Coronary artery (tissue), 2 donors: Measurements from ENCODE around the gene PLB1.

ENCODE experiments used
- DNase-seq: peaks from one replicate; pipeline ENCODE4 v3.0.0-alpha.2; 2017; ENCODE audit warnings: low spot score
- H3K27ac ChIP-seq, 2 donors: fragments of 200-600 bp; sonication (generic); one replicate each; pipeline ENCODE4 v1.5.1; 2016 to 2019
- H3K4me3 ChIP-seq: fragments of 200-600 bp; sonication (generic); 2 replicates; pipeline ENCODE4 v1.5.1; 2016; ENCODE audit warnings: mild to moderate bottlenecking, moderate library complexity
- TF ChIP-seq, protein P1 (sequence below): fragments of 200-600 bp; sonication (generic); IDR thresholded peaks from one replicate; pipeline ENCODE4 v1.5.1; 2019; ENCODE audit warnings: antibody characterized with exemption

Gene PLB1

DNA sequence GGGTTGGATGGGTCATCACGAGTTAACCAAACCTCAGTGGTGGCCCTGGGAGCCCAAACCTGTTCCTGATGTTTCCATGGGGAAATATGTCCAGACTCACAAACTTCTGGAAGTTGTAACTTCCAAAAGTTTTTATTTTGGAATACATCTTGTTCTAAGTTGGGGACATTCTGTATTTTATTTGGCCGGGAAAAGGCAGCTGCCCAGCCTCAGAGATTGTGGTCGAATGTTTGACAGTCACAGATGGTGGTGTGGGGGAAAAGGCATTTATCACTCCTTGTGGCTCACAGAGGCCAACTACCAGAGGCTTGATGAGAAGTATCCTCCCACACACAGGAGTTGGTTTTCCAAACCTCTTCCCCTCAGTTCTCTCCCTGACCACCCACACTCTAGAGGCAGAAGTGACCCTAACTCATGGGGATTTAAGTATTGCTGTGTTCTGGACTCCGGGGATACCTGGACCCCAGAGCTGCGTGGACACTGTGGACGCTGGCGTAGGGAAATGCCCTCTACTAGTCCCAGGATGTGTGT is 131.1 kb downstream of the PLB1 start:
- H3K27ac ChIP-seq: peak overlapping the region; percentile 87 to 100
- H3K4me3 ChIP-seq: peak overlapping the region; percentile 14
- TF ChIP-seq, protein P1, sequence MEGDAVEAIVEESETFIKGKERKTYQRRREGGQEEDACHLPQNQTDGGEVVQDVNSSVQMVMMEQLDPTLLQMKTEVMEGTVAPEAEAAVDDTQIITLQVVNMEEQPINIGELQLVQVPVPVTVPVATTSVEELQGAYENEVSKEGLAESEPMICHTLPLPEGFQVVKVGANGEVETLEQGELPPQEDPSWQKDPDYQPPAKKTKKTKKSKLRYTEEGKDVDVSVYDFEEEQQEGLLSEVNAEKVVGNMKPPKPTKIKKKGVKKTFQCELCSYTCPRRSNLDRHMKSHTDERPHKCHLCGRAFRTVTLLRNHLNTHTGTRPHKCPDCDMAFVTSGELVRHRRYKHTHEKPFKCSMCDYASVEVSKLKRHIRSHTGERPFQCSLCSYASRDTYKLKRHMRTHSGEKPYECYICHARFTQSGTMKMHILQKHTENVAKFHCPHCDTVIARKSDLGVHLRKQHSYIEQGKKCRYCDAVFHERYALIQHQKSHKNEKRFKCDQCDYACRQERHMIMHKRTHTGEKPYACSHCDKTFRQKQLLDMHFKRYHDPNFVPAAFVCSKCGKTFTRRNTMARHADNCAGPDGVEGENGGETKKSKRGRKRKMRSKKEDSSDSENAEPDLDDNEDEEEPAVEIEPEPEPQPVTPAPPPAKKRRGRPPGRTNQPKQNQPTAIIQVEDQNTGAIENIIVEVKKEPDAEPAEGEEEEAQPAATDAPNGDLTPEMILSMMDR: no peak
- DNase-seq: peak; percentile 90

DNA sequence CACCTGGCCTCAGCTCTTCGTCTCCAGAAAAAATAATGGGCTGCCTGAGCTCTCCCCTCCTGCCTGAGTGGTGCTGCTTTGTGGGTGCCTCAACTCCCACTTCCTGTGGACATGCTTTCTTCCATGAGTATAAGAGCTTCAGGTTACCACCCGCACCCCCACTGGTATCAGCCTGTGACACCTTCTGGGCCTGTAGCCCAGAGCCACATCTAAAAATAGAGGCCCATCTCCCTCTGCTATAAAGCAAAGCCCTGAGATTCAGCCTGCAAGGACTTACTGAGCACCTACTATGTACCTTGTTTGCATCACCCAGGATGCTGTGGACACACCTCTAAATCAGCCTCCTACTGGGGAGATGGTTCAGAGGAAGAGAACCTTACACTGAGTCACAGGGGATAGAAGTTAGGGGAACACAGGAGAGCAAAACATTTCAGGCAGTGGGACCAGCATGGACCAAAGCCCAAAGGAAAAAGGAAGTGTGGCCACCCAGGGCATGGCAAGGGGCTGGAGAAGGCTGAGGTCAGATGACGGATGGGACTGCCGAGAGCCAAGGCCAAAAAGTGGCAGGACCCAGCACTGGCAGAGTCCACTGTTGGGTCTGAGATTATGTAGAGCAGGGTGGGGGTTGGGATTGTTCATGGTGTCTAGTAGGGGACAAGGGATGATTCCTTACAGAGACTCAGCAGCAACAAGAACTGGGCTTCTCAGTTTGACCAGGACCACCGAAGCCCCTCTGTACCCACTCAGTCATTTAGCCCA is 132.0 kb downstream of the PLB1 start:
- H3K27ac ChIP-seq: peak overlapping the region; percentile 87 to 100
- TF ChIP-seq, protein P1: no peak
- DNase-seq: no peak
- H3K4me3 ChIP-seq: peak overlapping the region; percentile 14

GRCh38 chr2:28628506-28628905 is 132.6 kb downstream of the PLB1 start:
- no peak overlapping the region for H3K4me3 ChIP-seq
- no peak for DNase-seq
- TF ChIP-seq, protein P1: no peak
- peak overlapping the region; percentile 87 to 100 for H3K27ac ChIP-seq

DNA sequence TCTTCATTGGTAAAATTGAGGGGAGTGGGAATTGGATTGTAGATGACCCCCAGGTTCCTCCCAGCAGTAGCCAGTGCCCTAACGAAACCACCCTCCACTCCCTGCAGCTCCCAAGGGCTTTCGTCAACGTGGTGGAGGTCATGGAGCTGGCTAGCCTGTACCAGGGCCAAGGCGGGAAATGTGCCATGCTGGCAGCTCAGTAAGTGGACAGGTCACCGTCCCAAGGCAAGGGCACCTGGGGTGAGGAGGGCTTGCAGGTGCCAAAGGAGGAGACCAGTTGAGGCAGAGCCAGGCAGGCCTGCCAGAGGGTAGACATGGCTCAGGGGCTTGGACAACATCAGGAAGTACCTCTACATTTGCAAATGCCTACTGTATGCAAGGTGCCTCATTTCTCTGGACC is 133.1 kb downstream of the PLB1 start:
- DNase-seq: no peak
- TF ChIP-seq, protein P1: no peak
- Histone ChIP-seq H3K4me3 (no peak overlapping the region), H3K27ac (peak overlapping the region; percentile 87 to 100)

DNA sequence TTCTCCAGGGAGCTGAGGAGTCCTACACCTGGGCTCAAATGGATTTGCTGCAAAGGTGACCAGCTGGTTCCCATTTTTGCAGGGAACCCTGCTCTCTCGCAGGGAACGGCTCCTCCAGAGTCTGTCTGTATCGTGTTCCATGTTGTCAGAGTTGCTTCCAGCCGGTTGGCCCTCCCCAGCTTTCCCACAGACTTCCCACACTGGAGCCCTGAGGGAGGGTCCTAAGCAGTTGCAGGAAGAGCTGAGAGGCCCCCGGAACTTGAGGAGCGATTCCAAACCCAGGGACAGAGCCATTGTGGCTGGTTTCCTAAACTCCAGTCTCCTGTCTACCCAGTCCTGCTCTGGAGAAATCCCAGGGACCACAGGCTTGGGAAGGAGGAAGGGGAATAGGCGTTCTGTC is 134.1 kb downstream of the PLB1 start:
- DNase-seq: no peak
- H3K27ac ChIP-seq: peak overlapping the region; percentile 87 to 100

DNA sequence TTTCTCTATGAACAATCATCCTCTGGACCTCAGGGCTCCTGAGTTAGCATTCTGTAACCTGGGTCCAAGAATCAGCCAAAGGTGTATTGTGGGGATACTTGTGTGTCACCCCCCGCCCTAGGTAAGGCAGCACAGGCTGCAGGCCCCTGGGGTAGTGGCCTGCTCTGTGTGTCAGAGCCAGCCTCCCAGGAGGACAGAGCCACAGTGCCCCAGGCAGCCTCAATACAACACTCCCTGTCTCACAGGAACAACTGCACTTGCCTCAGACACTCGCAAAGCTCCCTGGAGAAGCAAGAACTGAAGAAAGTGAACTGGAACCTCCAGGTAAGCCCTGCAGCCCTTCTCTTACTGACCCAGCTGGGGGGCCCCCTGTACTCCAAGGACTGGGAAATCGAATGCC is 134.5 kb downstream of the PLB1 start:
- Histone ChIP-seq H3K27ac (peak overlapping the region; percentile 87 to 100), H3K4me3 (no peak overlapping the region)
- TF ChIP-seq, protein P1: no peak
- no peak for DNase-seq

More for the DNA sequence above, 134.1 kb downstream of the PLB1 start:
- H3K4me3 ChIP-seq: no peak overlapping the region
- TF ChIP-seq, protein P1: no peak
